Urothelium cell line (cell line): ENCODE measurements around the gene FAM110D.

Experiments used
- DNase-seq: peaks from one replicate; pipeline ENCODE4 v3.0.0; 2011; ENCODE audit warnings: low spot score, mixed read lengths
- FAIRE-seq: peaks from 2 replicates; lab custom pipeline; 2011; peaks lifted over from hg19 to GRCh38; lab: Jason Lieb, UNC

FAM110D gene

GRCh38 chr1:26160527-26161414, 1.9 kb downstream of the FAM110D start:
- FAIRE-seq (no peak), DNase-seq (no peak)

- FAIRE-seq (no peak), DNase-seq (no peak)
Observed at GRCh38 chr1:26161415-26162219, 2.7 kb downstream of the FAM110D start.

- DNase-seq (no peak), FAIRE-seq (no peak)
Observed at GRCh38 chr1:26162220-26162709, 3.4 kb downstream of the FAM110D start.

DNA sequence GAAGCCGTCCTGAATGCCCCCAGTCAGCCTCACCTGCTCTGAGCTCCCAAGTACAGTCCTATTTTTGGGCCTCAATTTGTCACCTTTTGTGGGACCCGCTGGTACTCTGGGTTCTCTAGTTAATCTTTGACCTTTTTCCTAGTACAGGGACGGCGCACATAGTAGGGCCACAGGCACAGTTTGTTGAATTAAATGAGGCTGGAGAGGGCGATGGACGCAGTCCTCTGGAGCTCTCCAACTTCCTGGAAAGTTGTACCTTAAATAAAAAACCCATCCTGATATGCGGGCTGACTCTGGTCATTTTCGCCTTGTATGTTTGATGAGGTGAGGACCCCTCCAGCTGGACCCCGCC, 4.8 kb downstream of the FAM110D start:
- no peak for FAIRE-seq
- no peak for DNase-seq

- DNase-seq (peak; percentile 78), FAIRE-seq (no peak)
Observed at GRCh38 chr1:26164036-26164860, 5.4 kb downstream of the FAM110D start.

- FAIRE-seq: no peak
- DNase-seq: no peak
Observed at GRCh38 chr1:26164861-26165842, 6.3 kb downstream of the FAM110D start.

DNA sequence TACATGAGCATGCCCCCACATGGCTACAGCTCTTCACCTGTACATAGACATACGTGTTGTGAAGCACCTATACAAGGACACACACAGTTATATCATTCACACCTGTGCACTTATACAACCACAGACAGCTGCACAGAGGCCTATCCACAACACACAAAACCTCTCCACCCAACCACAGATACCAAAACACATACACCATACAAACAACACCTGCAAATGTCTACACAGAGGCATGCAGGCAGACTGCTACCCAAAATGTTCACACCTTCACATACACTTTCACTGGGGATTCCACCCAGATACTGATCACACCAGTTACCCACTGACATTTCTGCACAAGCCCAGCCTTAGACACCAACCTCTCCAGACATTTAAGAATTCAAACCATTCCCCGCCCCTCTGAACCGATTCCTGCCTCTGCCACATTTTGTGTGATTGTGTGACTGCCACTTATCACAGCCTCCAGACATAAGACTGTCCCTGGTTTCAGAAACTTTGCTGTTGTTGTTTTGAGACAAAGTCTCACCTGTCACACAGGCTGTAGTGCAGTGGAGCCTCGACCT, 7.9 kb downstream of the FAM110D start:
- FAIRE-seq (no peak), DNase-seq (no peak)

GRCh38 chr1:26168410-26169197, 9.7 kb downstream of the FAM110D start, which contains the start of gene C1orf232:
Gene C1orf232 (minus strand): TSS chr1:26168963. CDS start chr1:26168499, 464 bp downstream.
- DNase-seq: no peak
- FAIRE-seq: no peak

- FAIRE-seq (no peak), DNase-seq (no peak)
Observed at GRCh38 chr1:26169198-26169554, 10.3 kb downstream of the FAM110D start.

DNA sequence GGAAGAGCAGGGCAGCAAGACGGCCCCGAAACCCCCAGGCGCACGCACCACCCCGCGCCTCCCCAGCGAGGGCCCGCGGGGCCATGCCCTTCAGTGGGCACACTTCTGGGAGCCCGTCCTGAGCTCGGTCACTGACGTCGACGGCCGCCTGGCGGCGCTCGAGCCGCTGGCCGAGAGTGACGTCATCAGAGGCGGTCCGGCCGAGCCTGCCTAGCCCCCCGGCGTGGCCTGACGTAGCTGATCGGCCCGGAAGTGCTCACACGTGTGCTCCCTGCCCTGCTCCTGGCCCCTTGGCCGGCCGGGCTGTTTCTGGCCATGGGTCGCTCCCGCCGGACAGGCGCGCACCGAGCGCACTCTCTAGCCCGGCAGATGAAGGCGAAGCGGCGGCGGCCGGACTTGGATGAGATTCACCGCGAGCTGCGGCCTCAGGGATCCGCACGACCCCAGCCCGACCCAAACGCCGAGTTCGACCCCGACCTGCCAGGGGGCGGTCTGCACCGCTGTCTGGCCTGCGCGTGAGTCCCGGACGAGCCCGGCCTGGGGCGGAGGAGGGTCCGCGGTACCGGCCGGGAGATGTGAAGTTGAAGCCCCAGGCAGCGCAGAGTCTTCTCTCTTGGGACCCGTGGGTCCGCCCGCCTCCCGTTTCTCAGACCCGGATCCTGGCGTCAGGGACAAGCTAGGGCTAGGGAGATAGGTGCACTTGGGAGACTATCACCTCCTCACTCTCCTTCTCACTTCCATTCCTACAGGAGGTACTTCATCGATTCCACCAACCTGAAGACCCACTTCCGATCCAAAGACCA, 11.0 kb downstream of the FAM110D start, which contains the start of gene ZNF593:
ZNF593 (plus strand) TSS at position 240 of the 803 bp plus-strand sequence; CDS start at position 316, 76 bp downstream.
- peak; percentile 87 for FAIRE-seq

DNA sequence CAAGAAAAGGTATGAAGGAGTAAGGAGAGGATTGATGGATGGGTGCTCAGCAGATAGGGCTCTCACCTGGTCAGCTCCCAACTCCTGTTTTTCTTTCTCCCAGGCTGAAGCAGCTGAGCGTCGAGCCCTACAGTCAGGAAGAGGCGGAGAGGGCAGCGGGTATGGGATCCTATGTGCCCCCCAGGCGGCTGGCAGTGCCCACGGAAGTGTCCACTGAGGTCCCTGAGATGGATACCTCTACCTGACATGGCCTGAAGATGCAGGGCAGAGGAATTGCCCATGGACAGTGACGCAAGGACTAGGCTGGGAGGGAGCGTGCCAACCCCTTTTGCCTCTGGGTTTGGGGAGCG, 11.6 kb downstream of the FAM110D start:
- no peak for DNase-seq
- no peak for FAIRE-seq

More for the DNA sequence above, 11.0 kb downstream of the FAM110D start, which contains the start of gene ZNF593:
- peak; percentile 99 for DNase-seq

DNA sequence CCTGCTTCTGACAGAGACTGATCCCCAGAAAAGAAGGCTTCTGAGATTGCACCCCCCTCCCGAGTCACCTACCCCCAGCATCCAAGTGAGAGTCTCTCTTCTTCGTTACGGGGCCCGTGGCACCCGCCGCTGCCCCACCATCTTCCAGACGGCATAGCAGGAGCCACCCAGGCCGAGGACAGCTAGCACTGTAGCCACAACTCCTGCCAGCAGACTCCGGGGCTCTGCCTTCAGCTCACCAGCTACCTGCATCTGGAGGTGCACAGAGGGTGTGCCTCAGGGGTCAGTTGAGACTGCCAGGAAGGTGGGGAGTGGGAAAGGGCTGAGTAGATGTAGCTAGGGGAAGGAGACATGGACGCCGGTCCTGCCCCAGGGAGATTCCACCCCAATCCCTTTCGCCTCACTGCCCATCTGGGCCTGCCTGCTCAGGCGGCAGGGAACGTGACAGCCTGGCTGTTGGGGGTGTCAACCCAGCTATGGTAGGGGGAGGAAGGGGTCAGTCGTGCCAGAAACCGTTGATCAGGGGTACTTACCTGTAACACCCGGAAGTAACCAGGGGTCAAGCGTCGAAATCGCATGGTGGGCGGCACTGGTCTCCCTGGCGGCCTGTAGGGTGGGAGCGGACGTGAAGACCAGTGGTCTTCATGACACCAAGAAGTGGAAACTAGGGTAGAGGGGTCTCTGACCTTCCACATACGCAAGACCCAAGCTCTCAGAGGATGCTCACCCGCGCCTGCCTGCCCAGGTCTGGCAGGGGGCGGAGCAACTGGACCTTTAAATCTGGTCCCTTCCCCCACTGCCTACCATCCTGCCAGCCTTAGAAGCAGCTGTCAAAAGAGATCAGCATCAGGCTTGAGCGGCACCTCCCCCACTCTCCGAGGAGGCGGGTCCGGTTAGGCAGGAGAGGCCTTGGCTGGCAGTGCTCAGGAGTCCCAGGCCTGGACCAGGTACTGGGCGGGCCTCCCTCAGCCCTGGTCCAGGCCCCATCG, 12.5 kb downstream of the FAM110D start, which contains the start of gene ZNF593OS:
ZNF593OS (minus strand) TSS at position 749 of the 989 bp plus-strand sequence; CDS start at position 578, 171 bp downstream.
- FAIRE-seq: no peak

DNA sequence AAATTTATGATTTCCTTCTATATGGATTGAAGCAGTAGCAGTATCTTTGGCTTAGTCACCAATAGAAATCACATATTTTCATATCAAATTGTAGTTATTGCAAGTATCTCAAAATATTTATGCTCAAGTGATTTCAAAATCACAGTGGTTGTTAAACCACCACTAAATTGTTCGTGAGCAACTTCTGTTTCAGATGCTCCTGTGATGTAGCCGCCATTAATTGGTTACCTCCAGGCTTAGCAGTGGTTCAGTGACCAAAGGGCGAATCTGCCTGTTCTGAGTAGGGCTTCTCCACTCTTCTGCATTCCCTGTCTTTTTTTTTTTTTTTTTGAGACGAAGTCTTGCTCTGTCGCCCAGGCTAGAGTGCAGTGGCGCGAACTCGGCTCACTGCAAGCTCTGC, 16.5 kb downstream of the FAM110D start:
- no peak for DNase-seq
- no peak for FAIRE-seq

More for the DNA sequence above, 12.5 kb downstream of the FAM110D start, which contains the start of gene ZNF593OS:
- no peak for DNase-seq

GRCh38 chr1:26177182-26177684, 18.4 kb downstream of the FAM110D start, which contains the start of gene CNKSR1:
Gene CNKSR1 (plus strand): TSS chr1:26177491. CDS start chr1:26177548, 57 bp downstream.
- no peak for FAIRE-seq
- DNase-seq: no peak

DNA sequence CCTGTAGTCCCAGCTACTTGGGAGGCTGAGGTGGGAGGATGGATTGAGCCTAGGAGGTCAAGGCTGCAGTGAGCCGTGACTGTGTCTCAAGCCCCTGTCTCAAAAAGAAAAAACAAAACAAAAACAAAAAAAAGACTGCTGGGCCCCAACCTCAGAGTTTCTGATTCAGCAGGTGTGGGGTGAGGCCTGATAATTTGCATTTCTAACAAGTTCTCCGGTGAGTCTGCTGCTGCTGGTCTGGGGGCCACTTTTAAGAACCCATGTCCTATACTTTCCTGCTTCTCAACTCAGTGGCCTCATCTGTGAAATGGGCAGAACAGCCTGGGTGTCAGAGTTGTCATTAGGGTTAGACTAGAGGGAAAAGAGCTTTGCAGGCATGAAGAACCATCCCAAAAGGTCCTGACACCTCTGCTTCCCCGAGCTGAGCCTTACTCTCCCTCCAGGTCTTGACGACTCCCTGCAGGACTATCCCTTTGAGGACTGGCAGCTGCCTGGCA, 21.2 kb downstream of the FAM110D start:
- no peak for DNase-seq
- no peak for FAIRE-seq
